HG03135 (cell line): Measurements from ENCODE around the gene KLHL9.

Experiments used
- ATAC-seq: cut with Tn5 transposase; IDR thresholded peaks from one replicate; pipeline ENCODE4 v1.9.1; 2021; ENCODE audit warnings: mild to moderate bottlenecking, moderate library complexity; ENCODE audit not compliant: unreplicated experiment

The KLHL9 gene

DNA sequence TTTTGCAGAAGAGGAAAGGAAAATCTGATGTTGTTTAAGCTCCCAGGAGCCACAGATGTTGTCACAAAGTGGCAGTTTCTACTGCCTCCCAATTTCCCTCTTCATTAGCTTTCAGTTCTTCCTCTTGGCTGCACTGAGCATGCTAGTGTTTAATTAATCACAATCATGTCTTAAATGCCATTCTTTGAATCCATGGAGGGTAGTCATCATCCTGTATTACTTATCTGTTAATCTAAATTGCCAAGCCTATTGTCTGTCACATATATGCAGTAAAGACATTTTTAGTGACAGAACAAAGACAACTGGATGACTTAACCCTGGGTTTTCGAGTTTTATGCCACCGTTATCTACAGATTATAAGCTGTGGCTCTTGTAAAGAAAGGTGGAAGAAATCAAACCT, 14.7 kb downstream of the KLHL9 start:
- ATAC-seq = no peak

DNA sequence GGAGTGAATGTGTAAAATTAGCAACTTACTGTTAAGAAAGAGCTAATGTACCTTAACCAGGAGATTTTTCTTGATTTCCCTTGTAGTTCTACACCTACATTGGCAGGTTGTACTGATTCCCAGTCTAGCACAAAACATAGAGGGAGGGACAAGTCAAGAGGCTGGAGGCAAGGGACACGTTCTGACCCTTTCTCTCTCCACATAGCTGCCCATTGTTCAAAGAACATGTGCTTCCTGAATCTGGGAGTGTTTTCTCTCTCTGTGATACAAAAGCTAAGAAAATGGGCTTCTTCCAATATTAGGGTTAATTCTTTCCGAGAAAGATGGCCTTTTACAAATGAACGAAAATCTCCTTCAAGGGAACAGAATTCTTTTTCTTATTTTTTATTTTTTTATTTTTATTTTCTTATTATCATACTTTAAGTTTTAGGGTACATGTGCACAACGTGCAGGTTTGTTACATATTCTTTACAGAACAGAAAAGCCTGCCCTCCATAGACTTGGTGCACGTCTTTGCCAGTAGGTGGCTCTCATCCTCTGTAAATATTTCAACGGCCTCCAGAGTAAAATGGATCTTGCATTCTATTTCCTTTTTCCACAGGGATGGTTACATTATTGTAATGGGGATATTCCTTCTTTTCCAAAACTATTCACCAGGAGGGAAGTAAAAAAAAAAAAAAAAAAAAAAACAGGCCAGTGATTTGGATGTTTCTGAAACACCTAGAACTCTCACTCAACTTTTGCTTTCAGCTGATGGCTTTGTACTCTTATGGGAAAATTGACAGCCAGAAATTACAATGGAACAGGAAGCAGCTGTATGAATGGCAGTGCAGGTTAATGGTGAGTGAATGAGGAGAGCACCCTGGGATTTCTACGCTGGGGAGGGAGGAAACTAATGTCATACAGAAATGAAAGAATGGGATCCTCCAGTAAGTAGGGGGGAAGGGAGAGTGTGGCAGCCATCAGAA, 17.0 kb downstream of the KLHL9 start:
- peak; percentile 74 for ATAC-seq

DNA sequence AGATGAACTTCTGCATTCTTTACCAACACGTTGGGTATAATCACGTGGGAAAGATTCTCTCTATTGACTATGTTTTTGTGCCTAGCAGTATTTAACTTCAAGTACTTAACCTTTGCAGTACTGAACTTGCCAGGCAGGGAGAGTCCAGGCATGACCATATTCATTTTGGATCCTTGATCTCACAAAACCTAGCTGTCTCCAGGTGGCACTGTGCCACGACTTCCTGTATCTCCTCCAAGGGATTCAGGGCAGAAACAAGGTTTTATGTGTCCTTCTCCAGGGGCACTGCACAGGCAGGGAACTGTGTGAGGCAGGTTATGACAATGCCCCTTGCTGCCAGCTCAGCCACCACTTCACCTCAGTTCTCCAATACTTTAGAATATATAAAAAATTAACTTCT, 18.3 kb downstream of the KLHL9 start:
- ATAC-seq = no peak

DNA sequence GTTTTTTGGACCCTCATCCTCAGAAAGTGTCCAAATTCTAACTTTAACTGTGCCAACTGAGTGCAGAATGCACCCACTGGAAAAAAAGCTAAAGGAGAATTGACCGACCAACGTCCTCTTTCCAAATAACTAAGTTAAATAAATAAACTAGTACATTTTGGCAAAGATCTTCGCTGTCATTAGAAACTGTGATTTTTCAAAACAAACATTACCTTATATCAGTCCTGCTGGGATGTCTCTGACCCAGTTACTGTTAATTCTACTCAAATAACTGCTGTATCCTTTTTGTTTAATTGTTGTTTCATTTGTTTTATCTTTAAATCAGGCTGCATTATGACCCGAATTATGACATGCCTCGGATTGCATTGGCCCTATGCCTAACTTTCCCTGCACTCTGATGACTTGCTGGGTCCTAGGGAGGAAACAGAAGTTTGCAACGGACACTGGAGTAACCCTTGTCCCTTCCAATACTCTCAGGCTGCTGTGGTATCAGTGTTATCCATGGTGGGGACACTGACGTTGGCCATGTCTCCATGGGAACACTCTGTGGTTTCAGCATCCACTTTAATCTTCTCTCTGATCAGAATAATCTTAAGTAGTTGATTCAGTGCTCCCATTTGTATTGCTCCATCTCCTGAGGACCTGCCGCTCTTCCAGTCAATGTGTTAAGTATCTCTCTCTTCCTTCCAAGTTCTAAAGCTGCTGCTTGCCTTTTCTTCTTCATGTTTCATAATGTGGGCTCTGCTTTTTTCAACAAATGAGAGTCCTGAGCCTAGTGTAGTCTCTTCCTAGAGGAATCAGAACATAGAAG, 19.0 kb downstream of the KLHL9 start:
- ATAC-seq = no peak

DNA sequence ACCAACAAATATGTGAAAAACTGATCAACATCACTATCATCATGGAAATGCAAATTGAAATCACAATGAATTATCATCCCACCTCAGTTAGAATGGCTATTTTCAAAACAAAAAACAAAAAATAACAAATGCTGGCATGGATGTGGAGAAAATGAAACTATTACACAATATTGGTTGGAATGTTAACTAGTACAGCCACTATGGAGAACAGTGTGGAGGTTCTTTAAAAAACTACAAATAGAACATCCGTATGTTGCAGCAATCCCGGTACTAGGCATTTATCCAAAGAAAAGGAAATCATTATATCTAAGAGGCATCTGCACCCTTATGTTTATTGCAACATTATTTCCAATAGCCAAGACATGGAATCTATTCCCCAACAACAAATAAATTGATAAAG, 21.1 kb downstream of the KLHL9 start:
- ATAC-seq = no peak

DNA sequence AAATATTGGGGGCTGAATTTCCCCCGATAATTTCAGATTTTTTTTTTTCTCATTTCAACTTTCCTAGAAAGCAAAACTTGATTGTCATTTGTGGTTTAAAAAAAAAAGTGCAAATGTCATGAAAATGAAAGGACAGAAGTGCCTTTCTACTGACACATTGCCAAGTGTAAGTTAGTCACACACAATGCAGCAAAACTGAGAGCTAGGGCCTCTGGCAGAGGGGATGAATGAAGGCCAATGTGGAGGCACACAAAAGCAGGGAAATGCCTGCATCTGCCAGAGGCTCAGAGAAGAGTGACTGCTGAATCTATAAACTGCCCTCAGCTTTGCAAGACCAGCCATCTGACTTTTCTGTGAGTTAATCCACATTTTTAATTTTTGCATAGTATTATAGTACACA, 23.3 kb downstream of the KLHL9 start:
- no peak for ATAC-seq

DNA sequence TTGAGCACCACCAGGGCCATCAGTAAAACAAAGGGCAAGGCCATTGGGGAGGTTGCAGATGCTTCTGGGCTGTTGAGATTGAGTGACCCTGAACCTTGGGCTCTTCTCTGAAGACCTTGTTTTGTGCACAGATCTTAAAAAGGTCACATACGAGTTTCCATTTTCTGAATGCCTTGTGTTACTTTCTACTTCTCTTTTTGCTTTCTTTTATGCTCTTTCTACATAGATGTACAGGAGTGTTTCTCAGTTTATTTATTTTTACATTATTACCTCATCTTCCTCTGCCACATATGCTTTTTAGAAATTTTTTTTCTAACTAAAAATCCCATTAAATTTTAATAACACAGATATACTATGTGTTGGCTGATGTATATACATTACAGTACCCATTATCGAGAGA, 30.0 kb downstream of the KLHL9 start, which contains the start of gene IFNA5:
Gene IFNA5 (minus strand): TSS at position 101 of the 400 bp plus-strand sequence. CDS start 57 bp downstream, at position 44.
- no peak for ATAC-seq

DNA sequence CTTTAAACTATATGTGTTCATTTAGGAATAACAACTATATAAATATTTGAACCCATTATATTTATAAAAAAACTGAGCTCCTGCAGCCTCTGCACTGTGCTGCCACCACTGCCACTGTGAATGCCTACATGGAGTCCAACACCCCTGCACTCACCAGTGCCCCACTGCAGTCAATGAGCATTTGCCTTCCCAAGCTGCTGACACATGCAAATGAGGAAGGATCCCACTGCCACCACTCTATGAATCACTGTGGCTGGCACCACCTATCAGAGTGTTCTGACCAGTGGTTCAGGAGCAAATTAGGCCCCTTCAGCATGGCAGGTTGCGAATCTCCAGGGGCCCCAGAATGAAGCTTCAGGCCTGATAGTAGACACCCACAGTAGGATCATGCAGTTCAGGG, 39.2 kb downstream of the KLHL9 start:
- no peak for ATAC-seq

DNA sequence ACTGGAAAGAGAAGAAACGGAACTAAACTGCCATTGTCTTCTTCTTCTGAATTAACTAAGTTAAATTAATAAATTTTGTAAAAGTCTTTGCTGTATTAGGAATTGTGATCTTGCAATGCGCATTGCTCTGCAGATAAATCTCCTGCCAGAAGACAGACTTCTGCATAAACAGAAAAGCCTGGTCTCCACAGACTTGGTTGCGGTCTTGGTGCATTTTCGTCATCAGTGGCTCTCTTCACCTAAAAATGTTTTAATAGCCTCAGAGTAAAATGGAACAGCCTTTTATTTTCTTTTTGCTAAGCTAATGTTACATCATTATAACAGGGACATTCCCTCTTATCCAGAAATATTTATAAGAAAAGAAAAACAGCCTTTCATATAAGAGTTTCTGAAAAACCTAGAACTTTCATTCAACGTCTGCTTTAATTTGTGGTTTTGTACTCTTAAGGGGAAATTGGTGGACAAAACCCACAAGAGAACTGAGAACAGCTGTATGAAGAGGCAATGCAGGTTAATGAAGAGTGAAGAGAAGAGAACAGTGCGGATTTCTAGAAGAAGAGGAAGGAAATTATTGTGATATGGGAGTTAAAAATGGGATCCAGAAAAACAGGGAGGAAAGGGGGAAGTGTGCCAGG, 40.2 kb downstream of the KLHL9 start:
- ATAC-seq = peak; percentile 66

DNA sequence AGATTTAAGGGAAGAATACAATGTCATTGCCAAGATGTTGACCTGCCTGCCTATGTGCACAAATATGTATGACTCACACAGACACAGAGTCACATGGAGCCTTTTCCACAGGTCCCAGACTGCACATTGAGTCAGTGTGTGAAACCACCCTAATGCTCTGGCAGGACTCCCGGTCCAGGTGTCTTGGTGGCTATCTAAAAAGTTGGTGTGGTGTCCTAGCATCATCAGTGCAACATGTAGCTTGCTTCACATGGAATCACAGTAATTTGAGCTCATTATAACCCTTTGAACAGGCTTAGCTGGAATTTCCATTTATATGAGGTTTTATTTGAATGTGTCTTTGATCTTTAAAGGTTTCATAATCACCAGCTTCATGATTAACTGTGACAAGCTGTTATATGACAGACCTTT, 40.8 kb downstream of the KLHL9 start:
- ATAC-seq = no peak

DNA sequence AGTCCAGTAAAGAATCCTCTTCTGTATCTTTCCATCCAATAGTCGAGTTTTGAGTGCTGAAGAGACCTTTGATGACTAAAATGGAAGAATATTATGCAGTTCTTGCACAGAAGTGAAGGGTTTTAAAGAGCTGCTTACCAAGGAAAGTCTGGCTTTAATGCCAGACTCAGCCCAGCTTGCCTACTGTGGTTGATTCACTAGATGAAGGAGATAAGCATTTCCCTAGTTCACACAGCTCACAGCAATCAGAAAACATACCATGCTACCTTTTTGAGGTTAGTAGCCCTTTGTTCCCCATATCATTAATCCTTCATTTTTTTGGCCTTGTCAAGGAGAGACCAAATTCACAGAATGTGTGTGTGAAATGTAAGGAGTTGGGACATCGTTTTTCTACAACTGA, 45.4 kb downstream of the KLHL9 start:
- no peak for ATAC-seq

DNA sequence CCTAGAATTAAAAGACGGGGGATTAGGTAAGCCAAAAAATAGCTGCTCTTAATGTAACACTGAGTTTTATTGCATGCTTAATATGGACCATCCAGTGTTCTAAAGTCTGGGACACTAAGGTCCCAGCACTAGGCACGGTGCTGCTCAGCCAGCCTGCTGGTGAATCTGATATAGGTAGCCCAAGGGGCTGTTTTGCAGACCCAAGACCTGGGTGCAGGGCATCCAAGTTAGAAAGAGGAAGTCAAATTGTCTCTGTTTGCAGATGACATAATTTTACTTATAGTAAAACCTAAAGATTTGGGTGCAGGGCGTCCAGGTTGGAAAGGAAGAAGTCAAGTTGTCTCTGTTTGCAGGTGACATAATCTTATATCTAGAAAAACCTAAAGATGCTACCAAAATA, 47.9 kb downstream of the KLHL9 start:
- no peak for ATAC-seq

DNA sequence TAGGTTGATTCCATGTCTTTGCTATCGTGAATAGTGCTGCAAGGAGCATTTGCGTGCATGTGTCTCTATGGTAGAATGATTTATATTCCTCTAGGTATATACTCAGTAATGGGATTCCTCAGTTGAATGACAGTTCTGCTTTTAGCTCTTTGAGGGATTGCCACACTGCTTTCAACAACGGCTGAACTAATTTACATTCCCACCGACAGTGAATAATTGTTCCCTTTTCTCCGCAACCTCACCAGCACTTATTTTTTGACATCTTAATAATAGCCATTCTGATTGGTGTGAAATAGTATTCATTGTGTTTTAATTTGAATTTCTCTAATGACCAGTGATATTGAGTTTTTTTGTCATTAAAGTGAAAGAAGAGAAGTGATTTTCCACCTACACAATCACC, 48.5 kb downstream of the KLHL9 start:
- ATAC-seq = no peak

DNA sequence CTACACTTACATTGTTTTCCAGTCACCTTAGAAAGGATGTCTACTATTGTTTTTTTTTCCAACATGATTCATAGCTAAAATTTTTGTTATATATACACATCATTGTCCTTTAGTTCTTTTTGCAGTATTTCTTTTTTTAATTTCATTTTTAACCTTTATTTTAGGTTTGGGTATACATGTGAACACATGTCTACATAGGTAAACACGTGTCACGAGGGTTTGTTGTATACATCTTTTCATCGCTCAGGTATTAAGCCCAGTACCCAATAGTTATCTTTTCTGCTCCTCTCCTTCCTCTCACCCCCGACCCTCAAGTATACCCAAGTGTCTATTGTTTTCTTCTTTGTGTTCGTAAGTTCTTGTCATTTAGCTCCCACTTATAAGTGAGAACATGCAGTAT, 49.1 kb downstream of the KLHL9 start:
- ATAC-seq = no peak

DNA sequence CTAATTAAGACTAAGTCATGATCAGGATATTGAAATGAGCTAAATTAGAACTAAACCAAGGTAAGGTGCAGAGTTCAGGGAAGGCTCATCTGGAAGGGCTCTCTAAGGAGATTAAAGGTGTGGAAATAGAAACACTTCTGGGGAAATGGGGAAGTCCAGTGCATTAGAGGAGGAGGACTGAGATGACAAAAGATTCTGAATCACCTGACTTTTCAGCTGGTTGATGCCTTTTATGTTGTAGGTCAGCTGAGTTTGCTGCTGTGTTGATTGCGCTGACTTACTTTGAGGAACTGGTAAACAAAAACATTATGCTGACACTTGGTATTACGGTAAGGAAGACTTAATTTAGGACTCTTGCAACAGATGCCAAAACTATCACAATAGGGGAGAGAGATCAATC, 53.9 kb downstream of the KLHL9 start:
- ATAC-seq = no peak
